Measurements from ENCODE around the gene HNF1A. TPM values are rescaled to one million over a fixed set of nuclear protein-coding genes. Genes with fewer than 3 reads are reported as not detected.

The HNF1A gene
- total and polyA plus RNA-seq, 2 of the 13 experiments (the other 11 are each of a cell fraction or from before 2014, with no cell fraction given), result 13.4 to 34.7 TPM

DNA sequence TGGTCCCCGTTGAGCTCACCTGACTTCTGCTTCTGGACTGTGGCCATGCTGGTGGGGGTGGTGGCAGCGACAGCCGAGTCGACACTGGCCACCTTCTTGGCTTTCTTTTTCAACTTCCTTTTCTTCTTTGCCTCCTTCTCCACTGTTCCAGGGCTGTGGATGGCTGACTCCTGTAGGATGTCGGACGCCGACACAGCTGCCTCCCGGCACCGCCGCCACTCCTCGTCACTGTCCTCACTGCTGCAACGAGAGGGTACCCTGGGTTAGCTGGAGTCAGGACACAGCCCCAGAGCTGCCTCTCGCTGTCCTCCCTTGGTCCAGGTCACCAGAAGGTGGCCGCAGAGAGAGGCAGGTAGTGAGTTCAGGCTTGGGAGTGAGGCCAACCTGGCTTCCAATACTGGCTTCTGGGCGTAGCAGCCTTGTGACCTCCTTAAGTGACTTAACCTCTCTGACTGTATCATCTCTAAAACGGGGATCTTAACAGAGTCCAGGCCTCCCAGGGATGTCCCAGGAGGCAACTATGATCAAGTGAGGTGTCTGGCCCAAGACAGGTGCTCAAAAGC, 26.0 kb downstream of the HNF1A start:
- in situ Hi-C loops (cut with HindIII; ENCODE audit: extremely low pct_ligation_motif_present, low pct_unique_long_range_greater_than_20kb), result no loop called here

More for the DNA sequence above, 26.0 kb downstream of the HNF1A start:
- no peak overlapping the region for H2AFZ ChIP-seq (ENCODE audit: low read length)
- peaks cover 16% of the 10 kb centered on the region; the same call in 1 of the 2 replicates for H3K4me1 ChIP-seq (ENCODE audit: insufficient read depth, low read length)
- no peak overlapping the region for H3K27ac ChIP-seq (ENCODE audit: extremely low read length, insufficient read depth, low read length)
- no TSS peak for BruUV-seq (replicated peaks)
- no peak overlapping the region for H3K4me3 ChIP-seq (replicated peaks in 1 of 3; ENCODE audit: insufficient read depth in 1 of 3, low read depth in 2 of 3, low read length in 3 of 3)
- intact Hi-C loops (cut with micrococcal nuclease; ENCODE audit: unreplicated experiment), result no loop called here
- H3K79me2 ChIP-seq (ENCODE audit: insufficient read depth, low read length), result no peaks in the 10 kb centered on the region
- POLR2A ChIA-PET, result interaction anchor here (1.3 to 6.7 kb wide), 3 partner anchors 19 to 33 kb away, joined by 5 to 114 read pairs (median 20); partner anchors contain the start of gene HNF1A
- WGBS (ENCODE audit: low lambda C conversion rate), result 96% methylated on average over 16 of the region's 16 CpGs
- peaks cover 30 to 80% of the 10 kb centered on the region in 2 experiments for H3K36me3 ChIP-seq (replicated peaks in 1 of 2; ENCODE audit: control insufficient read depth in 1 of 2, insufficient read depth in 2 of 2, low read length in 2 of 2)
- CTCF ChIA-PET (ENCODE audit: low intra/inter-chr PET ratio, low total read pairs), result interaction anchor here (1.0 kb wide), 1 partner anchor 91 kb away, joined by 5 read pairs; no protein-coding TSS in a partner anchor
- no peak for FAIRE-seq
- TF ChIP-seq ADNP (CRISPR knock-in tag; IDR thresholded peaks at IDR 0.05), result no peak
- TF ChIP-seq PITX1 (CRISPR knock-in tag; IDR thresholded peaks at IDR 0.05), result no peak
- peak; percentile 95 for TF ChIP-seq AGO2 (optimal IDR thresholded peaks at IDR 0.05; ENCODE audit: low read depth, low read length)
- TF ChIP-seq, protein P1, sequence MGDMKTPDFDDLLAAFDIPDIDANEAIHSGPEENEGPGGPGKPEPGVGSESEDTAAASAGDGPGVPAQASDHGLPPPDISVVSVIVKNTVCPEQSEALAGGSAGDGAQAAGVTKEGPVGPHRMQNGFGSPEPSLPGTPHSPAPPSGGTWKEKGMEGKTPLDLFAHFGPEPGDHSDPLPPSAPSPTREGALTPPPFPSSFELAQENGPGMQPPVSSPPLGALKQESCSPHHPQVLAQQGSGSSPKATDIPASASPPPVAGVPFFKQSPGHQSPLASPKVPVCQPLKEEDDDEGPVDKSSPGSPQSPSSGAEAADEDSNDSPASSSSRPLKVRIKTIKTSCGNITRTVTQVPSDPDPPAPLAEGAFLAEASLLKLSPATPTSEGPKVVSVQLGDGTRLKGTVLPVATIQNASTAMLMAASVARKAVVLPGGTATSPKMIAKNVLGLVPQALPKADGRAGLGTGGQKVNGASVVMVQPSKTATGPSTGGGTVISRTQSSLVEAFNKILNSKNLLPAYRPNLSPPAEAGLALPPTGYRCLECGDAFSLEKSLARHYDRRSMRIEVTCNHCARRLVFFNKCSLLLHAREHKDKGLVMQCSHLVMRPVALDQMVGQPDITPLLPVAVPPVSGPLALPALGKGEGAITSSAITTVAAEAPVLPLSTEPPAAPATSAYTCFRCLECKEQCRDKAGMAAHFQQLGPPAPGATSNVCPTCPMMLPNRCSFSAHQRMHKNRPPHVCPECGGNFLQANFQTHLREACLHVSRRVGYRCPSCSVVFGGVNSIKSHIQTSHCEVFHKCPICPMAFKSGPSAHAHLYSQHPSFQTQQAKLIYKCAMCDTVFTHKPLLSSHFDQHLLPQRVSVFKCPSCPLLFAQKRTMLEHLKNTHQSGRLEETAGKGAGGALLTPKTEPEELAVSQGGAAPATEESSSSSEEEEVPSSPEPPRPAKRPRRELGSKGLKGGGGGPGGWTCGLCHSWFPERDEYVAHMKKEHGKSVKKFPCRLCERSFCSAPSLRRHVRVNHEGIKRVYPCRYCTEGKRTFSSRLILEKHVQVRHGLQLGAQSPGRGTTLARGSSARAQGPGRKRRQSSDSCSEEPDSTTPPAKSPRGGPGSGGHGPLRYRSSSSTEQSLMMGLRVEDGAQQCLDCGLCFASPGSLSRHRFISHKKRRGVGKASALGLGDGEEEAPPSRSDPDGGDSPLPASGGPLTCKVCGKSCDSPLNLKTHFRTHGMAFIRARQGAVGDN (CRISPR knock-in tag; IDR thresholded peaks at IDR 0.05), result peak; percentile 21; the same call in 1 of the 2 replicates
- peak; percentile 39; the same call in 1 of the 2 replicates for TF ChIP-seq POLR2G (IDR thresholded peaks at IDR 0.05; ENCODE audit: low read depth, low read length)
- TF ChIP-seq, protein P2, sequence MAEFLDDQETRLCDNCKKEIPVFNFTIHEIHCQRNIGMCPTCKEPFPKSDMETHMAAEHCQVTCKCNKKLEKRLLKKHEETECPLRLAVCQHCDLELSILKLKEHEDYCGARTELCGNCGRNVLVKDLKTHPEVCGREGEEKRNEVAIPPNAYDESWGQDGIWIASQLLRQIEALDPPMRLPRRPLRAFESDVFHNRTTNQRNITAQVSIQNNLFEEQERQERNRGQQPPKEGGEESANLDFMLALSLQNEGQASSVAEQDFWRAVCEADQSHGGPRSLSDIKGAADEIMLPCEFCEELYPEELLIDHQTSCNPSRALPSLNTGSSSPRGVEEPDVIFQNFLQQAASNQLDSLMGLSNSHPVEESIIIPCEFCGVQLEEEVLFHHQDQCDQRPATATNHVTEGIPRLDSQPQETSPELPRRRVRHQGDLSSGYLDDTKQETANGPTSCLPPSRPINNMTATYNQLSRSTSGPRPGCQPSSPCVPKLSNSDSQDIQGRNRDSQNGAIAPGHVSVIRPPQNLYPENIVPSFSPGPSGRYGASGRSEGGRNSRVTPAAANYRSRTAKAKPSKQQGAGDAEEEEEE (CRISPR knock-in tag; IDR thresholded peaks at IDR 0.05; ENCODE audit: borderline replicate concordance), result no peak
- TF ChIP-seq ZNF737 (CRISPR knock-in tag; IDR thresholded peaks at IDR 0.05; ENCODE audit: borderline replicate concordance), result 0 out of 2 replicates have a peak, but pooled peaks have one; percentile 4
- 0 out of 2 replicates have a peak, but pooled peaks cover 3% of the 10 kb centered on the region for H4K20me1 ChIP-seq (ENCODE audit: insufficient read depth, low read length)
- no peak for DNase-seq (ENCODE audit: low spot score)
- H3K27me3 ChIP-seq (ENCODE audit: control insufficient read depth in 1 of 2, insufficient read depth in 2 of 2, low read length in 2 of 2), result no peaks in the 10 kb centered on the region
- no peak for ATAC-seq
- no peak overlapping the region for H3K4me2 ChIP-seq (ENCODE audit: low read depth, low read length)
- no peak overlapping the region for H3K9ac ChIP-seq (ENCODE audit: insufficient read depth, low read depth, low read length)
- no peaks in the 10 kb centered on the region for H3K9me3 ChIP-seq (ENCODE audit: low read length)

Data from HepG2 (cell line).